IPS DF 4.7 (cell line): ENCODE results near the gene INTS1.
"Not testable (repeated sequence)": the region's sequence is repeated elsewhere in the genome, so short reads cannot be mapped to it uniquely, and the experiment has no call there.

ENCODE experiments used
- DNase-seq: peaks from one replicate; pipeline ENCODE4 v3.0.0-alpha.2; 2013; ENCODE audit warnings: low spot score; ENCODE audit errors: extremely low read depth

Gene INTS1

DNA sequence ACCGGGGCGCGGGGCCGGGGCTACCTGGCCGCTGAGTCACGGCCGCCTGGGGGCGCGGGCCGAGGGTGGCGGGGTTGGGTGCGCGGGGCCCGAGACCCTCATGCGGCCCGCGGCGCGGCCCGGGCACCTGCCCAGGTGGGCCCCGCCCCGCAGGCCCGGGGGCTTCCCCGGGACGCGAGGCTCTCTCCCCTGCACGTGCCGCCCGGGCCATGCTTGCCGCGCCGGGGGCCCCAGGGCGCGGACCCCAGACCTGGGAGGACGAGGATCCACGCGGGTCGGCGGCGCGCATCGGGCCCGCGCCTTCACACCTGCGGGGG lies 26.7 kb upstream of the INTS1 start:
- DNase-seq = no peak

DNA sequence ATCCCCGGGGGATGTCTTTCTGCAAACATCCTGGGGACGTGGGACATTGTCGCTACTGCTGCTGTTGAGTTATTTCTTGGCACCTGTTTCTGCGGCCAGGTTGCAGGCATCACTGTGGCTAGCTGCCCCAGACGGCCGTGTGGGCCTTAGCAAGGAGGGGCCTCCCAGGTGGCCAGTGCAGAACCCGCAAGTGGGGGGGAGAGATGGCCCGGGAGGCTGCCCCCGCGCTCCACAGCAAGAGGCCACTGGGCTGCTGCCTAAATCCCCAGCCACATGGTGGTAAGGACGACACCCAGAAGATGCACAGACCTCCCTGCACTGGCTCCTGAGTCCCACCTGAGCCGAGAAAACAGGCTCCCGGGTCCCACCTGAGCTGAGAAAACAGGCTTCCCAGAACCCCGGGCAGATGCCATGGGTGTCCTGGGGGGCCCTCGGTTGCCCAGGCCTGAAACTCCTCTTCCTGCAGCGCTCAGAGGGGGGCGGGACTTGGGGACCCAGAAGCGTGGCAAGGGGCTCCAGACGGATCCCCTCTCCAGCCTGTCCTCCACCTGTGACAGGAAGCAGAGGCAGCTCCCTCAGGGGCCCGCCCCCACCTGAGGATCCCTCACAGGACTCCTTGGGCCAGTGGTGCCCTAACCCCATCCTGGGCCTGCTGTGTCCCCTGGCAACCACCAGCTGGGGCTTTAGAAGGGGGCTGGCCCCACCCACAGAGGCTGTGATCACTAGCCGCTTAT lies 25.4 kb upstream of the INTS1 start:
- DNase-seq = no peak

DNA sequence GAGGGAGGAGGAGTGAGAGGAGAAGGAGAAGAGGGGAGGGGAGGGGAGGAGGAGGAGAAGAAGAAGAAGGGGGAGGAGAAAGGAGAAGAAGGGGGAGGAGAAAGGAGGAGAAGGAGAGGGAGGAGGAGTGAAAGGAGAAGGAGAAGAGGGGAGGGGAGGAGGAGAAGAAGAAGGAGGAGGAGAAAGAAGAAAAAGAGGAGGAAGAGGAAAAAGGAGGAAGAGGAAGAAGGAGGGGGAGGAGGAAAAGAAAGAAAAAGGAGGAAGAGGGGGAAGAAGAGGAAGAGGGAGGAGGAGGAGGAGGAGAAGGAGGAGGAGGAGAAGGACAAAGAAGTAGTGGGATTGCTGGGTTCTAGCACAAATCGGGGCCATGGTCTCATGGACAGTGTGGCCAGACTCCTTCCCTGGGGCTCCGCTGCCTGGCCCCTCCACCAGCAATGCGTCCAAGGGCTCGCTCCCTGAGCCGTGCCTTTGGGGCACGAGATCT lies 22.1 kb upstream of the INTS1 start:
- no peak for DNase-seq

DNA sequence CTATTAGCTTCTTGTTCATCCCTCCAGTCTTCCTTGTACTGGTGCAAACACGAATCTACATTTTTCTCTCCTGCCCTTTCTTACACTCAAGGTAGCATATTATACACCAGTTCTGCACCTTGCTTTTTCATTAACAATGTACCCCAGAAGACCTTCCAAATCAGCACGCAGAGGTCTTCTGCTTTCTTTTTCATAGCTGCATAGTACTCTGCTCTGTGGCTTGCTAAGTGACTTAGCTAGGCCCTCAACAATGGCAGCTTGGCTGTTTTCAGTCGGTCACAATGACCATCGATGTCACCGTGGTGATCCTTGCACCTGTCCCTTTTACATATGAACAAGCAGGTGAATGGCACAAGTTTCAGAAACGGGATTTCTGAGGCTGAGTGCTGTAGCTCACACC lies 21.2 kb upstream of the INTS1 start:
- no peak for DNase-seq

DNA sequence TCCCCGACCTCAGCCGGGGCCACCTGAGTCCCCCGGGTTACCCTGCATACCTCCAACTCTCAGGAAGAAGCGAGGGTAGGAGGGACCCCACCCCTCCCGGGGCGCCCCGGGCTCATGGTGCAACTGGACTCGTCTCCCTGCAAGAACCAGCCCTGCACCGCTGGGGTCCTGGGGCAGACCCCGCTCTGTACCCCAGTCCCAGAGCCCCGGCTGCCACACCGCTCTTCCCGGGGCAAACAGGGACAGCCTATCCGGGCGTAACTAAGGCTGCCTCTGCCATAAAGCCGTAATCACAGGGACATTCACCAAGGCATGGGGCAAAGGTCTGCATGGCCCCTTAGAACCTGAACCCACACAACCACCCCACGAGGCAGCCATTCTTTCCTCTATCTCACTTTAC lies 19.7 kb upstream of the INTS1 start:
- DNase-seq = no peak

DNA sequence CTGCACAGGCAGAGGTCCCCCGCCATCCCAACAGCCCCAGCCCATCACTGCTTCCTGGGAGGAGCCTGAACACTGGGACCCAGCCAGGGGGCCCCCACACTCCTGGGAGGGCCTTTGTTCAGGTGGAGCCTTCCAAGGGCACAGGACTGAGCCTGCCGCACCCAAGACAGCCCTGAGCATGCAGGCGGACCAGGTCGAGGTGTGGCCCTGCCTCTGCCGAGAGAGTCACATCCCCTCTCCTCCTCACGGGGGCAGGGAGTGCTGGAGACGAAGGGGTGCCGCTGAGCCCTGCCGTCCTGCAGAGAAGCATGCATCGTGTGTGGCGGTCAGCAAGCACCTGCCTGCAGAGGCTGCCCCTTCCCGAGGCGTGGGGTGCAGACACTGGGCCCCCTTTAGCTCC lies 19.0 kb upstream of the INTS1 start:
- DNase-seq = no peak

DNA sequence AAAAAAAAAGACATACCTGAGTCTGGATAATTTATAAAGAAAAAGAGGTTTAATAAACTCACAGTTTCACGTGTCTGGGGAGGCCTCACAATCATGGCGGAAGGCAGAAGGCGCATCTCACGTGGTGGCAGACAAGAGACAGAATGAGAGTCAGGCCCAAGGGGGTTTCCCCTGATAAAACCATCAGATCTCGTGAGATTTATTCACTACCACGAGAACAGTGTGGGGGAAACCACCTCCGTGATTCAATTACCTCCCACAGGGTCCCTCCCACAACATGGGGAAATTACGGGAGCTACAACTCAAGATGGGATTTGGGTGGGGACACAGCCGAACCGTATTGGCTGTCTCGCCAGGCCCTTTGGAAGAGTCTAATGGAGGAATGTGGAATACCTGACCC lies 17.3 kb upstream of the INTS1 start:
- no peak for DNase-seq

DNA sequence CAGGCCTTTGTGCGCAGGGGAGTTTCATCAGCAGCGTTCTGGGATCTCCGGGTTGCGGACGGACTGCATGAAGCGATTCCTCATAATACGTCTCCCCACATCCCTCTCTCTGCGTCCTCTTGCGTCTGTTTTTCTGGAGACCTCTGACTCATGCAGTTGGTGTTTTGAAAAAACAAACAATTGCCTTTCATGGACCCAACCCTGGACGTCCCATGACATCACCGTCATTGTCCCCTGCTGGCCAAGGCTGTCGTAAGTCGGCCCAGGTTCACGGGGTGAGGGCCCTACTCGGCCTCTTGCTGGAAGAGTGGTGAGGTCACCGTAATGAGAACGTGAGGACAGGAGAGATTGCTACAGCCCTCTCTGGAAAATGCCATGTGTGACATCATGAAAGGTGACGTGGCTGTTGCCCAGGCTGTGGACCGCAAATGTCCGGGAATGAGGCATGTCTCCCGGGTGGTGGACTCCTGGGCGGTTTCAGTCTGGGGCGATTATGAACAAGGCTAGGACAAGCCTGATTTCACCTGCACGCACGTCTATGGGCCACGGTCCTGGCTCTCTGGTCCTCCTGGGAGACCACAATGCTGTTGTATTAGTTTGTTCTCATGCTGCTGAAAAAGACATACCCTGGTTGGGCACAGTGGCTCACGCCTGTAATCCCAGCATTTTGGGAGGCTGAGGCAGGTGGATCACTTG lies 16.5 kb upstream of the INTS1 start:
- DNase-seq = no peak

DNA sequence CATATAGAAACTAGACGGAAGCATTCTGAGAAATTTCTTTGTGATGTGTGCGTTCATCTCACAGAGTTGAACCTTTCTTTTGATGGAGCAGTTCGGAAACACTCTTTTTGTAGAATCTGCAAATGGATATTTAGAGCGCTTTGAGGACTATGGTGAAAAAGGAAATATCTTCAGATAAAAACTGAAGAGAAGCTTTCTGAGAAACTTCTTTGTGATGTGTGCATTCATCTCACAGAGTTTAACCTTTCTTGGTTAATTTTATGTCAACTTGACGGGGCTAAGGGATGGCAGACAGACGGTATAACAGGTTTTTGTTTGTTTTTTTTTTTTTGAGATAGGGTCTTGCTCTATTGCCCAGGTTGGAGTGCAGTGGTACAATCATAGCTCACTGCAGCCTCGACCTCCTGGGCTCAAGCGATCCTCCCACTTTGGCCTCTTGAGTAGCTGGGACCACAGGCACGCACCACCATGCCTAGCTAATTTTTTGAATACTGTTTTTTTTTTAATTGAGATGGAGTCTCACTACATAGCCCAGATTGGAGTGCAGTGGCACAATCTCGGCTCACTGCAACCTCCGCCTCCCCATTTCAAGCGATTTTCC lies 15.2 kb upstream of the INTS1 start:
- DNase-seq = not testable (repeated sequence)

DNA sequence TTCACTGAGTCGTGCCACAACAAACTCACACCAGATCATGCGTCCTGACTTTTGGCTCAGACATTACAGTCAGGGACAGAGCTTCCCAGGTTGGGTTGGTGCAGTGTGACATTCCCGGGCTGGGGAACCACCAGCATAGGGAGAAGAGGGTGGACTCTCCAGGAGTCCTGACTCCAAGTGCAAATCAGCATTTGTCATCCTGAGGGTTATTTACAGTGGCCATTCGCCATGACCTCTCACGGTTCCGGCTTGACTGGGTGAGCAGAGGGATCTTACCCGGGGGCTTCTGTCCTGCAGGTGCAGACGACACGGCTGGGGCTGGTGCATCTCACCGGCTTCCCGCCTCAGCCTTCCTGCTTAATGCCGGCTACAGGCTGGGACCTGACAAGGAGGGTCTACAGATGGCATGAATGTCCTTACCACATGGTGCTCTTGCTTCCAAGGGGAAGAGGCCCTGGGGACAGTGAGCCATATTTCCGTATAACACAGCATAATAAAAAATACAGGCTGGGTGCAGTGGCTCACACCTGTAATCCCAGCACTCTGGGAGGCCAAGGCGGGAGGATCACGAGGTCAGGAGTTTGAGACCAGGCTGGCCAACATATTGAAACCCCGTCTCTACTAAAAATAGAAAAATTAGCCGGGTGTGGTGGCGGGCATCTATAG lies 12.5 kb upstream of the INTS1 start:
- DNase-seq = no peak

DNA sequence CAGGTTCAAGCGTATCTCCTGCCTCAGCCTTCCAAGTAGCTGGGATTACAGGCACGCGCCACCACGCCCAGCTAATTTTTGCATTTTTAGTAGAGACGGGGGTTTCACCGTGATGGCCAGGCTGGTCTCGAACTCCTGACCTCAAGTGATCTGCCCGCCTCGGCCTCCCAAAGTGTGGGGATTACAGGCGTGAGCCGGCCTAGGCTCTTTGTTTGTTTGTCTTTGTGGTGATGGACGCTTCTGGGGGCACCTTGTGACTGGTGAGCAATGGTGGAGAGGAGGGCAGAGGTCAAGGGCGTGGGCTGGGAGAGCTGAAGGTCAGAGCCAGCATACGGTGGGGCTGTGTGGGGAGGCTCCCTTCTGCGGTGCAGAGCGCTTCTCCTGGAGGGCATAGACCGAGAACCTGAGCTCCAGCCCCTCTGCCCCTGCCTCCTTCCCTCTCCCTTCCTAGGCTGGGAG lies 11.3 kb upstream of the INTS1 start:
- DNase-seq = not testable (repeated sequence)

DNA sequence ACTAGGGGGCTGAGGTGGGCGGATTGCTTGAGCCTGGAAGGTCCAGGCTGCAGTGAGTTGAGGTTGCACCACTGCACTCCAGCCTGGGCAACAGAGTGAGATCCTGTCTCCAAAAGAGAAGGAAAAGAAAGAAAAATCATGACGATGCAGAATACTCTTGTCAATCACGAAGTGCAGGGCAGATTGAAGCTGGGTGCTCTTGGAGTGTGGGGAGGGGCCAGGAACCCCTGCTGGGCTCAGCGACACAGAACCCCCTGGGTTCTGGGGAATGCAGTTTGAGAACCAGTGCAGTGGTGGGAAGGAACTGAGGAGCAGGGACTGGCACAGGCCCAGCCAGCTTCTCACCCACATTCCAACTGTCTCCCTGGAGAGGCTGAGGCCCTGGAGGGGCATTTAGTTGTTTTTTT lies 10.8 kb upstream of the INTS1 start:
- DNase-seq = no peak

DNA sequence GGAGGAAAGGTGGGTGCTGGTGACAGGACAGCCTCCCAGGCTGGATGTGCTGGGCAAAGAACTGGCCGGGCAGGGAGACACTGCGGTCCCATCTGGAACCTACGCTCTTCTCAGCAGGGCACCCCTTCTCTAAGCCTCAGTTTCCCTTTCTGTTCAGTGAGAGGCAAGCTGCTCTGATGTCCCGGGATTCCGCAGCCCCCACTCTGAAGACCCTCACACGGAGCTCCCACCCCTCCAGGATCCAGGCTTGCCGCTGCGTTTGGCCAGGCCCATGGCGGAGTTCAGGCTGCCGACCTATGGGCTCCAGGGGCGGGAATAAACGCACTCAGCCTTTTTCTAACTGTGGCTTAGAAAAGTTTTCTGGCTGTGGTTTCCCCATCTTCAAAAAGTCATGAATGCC lies 10.2 kb upstream of the INTS1 start:
- no peak for DNase-seq

DNA sequence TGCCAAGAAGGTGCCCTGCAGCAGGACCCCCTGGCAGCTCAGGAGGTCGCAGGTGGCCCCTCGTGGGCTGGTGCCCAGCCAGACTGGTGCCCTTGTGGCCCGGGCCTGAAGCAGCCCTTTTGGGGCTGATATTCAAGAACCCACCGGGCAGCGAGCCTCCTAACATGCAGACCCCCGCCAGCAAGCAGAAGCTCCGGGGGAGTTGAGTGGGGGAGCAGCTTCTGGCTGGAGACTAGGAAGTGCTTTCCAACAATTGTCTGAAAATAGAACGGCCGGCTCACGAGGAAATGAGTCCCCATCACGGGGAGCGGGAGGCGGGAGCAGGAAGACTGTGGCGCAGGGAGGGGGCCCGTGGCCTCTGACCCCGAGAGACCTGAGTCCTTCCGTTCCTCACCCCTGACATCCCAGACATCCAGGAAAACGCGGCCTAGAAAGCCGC lies 9.5 kb upstream of the INTS1 start:
- DNase-seq = no peak

DNA sequence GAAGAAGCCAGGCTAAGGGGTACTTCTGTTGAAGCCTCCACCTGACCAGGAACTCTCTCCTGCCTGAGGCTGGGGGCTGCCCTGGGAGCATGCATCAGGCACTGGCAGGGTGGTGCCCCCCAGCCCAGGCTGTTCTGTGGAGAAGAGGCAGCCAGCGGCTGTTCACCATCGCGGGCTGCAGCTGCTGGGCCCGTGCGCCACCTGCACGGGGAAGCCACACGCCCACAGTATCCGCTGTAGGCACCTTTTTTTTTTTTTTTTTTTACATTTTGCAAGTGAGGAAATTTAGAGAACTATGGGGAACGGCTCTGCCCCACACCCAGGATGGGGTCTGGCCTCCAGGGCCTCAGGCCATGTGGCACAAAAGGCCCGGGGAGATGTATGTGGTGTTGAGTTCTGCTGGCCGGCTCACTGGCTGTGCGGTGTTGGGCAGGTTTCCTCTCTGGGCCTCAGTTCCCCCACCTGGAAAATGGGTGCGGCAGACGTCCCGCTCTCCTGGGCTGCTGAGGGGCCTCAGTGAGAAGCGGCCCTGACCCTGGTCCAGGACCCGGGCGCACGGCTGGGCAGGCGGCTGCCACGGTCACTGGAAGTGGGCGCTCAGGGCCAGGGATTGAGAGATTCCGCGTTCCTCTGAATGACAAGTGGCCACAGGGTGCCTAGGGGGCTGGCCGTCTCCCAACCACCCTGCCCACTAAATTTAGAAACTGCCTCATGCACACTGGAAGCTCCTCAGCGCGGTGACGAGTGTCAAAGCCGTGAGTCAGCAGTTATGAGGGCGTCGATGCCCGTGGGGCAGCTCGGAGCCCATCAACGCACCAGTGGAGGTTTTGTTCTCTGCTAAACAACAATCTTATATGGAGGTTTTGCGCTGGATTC lies 8.8 kb upstream of the INTS1 start:
- no peak for DNase-seq

DNA sequence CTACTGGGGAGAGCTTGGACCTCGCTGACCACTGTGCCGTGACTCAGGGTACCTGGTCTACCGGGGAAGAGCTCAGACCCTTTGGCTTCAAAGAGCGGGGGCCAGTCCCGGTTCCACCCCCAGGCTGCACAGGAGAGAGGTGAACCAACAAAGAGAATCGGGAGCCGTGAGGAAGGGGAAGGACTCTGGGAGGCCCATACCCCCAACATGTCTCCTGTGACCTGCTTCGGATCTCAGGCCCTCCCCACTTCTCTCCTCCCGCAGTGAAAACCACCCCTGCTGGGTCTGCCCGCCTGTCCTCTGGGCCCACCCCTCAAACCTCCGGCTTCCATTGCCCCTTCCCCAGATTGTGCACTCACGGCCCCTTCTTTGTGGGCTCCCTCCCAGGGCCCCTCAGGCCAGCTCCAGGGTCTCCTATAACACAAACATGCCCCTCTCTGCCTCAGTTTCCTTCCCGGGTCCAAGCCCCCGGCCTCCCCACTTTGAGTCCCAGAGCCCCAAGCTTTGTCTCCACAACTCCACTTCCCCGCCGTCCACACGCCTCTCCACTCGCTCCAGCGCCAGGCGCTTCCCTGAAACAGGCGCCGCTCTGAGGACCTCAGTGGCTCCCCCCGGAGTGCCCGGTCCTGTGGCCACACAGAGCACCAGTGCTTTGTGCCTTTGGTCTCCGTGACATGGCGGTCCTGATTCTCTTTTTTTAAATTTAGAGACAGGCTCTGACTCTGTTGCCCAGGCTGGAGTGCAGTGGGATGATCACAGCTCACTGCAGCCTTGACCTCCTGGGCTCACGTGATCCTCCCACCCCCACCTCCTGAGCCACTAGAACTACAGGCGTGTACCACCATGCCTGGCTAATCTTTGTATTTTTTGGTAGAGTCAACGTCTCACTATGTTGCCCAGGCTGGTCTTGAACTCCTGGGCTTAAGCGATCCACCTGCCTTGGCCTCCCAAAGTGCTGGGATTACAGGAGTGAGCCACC lies 7.5 kb upstream of the INTS1 start:
- no peak for DNase-seq

DNA sequence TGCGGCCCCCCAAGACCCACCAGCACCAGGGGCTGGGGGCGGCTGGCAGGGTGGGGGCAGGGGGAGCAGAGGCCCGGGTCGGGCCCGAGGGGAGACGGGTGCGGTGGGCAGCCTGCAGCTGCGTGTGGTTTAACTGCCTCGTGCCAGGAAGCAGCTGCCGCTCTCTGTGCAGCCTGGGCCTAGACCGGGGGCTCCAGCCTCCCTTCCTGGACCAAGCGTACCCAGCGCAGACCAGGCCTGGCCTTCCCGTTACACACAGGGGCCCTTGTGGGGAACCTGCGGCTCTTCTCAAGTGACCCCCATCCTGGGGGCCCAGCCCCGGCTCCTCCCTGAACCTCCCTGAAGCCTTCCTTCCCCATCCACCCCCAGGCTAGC lies 6.6 kb upstream of the INTS1 start:
- DNase-seq = no peak

DNA sequence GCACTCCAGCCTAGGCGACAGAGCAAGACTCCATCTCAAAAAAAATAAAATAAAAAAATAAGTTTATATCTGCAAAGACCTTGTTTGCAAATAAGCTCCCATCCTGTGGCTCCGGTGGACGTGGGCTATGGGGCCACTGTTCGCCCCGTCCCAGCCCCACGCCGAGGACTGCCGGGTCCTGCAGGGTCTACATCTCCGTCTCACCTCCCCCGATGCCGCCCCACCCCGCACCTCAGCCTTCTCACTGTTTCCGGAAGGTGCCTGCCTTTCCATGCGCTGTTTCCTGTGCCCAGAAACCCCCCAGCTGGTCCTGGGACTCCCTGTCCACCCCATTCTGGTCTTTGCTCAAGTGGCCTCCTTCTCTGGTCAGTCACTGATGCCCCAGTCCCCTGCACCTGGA lies 5.0 kb upstream of the INTS1 start:
- DNase-seq = no peak

DNA sequence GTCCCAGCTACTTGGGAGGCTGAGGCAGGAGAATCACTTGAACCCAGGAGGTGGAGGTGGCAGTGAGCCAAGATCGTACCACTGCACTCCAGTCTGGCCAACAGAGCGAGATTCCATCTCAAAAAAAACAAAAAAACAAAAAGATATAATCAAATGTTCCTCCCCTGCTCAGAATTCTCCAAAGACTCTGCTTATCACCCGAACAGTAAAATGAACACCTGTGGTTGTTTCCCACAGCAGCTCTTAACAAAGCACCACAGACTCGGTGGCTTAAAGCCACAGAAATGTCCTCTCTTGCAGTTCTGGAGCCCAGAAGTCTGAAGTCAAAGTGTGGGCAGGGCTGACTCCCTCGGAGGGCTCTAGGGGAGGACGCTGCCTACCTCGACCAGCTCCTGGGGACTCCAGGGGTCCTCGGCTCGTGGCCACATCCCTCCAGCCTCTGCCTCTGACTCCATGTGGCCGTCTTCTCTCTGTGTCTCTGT lies 4.1 kb upstream of the INTS1 start:
- DNase-seq = no peak
